Common myeloid progenitor, CD34-positive (primary cell): ENCODE results near the gene IQCH.

Source experiments
- CTCF ChIA-PET: fragments of 350-600 bp; sonication (Branson Sonifier 250); formaldehyde crosslinking; loops from one replicate; lab custom pipeline; 2021; ENCODE audit warnings: antibody characterized with exemption; lab: Charles Lee
- POLR2A ChIA-PET: fragments of 350-600 bp; sonication (Branson Sonifier 250); formaldehyde crosslinking; loops from one replicate; lab custom pipeline; 2021; ENCODE audit warnings: antibody characterized with exemption; lab: Charles Lee
- DNase-seq, 3 donors: peaks; one replicate each; pipeline versions ENCODE4 v3.0.0 to v3.0.0-alpha.2; 2013
- H3K27ac ChIP-seq, 2 experiments: 1 replicate in 1 of 2; 2 replicates in 1 of 2; pipeline ENCODE4 v1.7.0; 2013; ENCODE audit warnings: inconsistent platforms in 2 of 2, low read length in 2 of 2, mild to moderate bottlenecking in 2 of 2, low read depth in 1 of 2, moderate library complexity in 1 of 2; ENCODE audit not compliant: severe bottlenecking in 2 of 2, insufficient read depth in 1 of 2, poor library complexity in 1 of 2
- H3K27me3 ChIP-seq, 5 experiments: replicated peaks in 2 of 5; 1 replicate in 3 of 5; 2 replicates in 2 of 5; pipeline versions ENCODE4 v1.6.1 to v1.7.0; 2013; ENCODE audit warnings: low read length in 4 of 5, mild to moderate bottlenecking in 2 of 5, moderate library complexity in 2 of 5, inconsistent platforms in 1 of 5; ENCODE audit not compliant: insufficient read depth in 5 of 5, control insufficient read depth in 4 of 5
- H3K36me3 ChIP-seq, 4 experiments: 1 replicate in 2 of 4; 2 replicates in 2 of 4; pipeline versions ENCODE4 v1.6.1 to v1.7.0; 2013; ENCODE audit warnings: low read length in 3 of 4, control low read depth in 1 of 4, mild to moderate bottlenecking in 1 of 4; ENCODE audit not compliant: control insufficient read depth in 4 of 4, insufficient read depth in 4 of 4
- H3K4me1 ChIP-seq, 4 experiments: 1 replicate in 3 of 4; 2 replicates in 1 of 4; pipeline versions ENCODE4 v1.6.1 to v1.7.1; 2013; ENCODE audit warnings: low read length in 3 of 4, mild to moderate bottlenecking in 3 of 4, control low read depth in 1 of 4, inconsistent platforms in 1 of 4, moderate library complexity in 1 of 4; ENCODE audit not compliant: control insufficient read depth in 4 of 4, insufficient read depth in 4 of 4; ENCODE audit errors: control extremely low read depth in 1 of 4
- H3K4me3 ChIP-seq, 7 experiments: 1 replicate in 4 of 7; 2 replicates in 3 of 7; pipeline versions ENCODE4 v1.5.1 to v1.7.0; 2013; ENCODE audit warnings: mild to moderate bottlenecking in 7 of 7, low read length in 6 of 7, moderate library complexity in 6 of 7, inconsistent platforms in 2 of 7, low read depth in 2 of 7, control low read depth in 1 of 7; ENCODE audit not compliant: insufficient read depth in 4 of 7, control insufficient read depth in 1 of 7; ENCODE audit errors: extremely low read depth in 1 of 7
- H3K9me3 ChIP-seq, 5 experiments: 1 replicate in 4 of 5; 2 replicates in 1 of 5; pipeline versions ENCODE4 v1.6.1 to v1.7.1; 2013; ENCODE audit warnings: low read length in 4 of 5, mild to moderate bottlenecking in 2 of 5, inconsistent platforms in 1 of 5, low read depth in 1 of 5, moderate library complexity in 1 of 5; ENCODE audit not compliant: control insufficient read depth in 4 of 5, insufficient read depth in 2 of 5; ENCODE audit errors: control extremely low read depth in 1 of 5
- WGBS: methylation state at CpG from one replicate; pipeline ENCODE4 v1.1.5; 2013; ENCODE audit not compliant: insufficient coverage; 5-methylcytosine and 5-hydroxymethylcytosine counted together

The IQCH gene

DNA sequence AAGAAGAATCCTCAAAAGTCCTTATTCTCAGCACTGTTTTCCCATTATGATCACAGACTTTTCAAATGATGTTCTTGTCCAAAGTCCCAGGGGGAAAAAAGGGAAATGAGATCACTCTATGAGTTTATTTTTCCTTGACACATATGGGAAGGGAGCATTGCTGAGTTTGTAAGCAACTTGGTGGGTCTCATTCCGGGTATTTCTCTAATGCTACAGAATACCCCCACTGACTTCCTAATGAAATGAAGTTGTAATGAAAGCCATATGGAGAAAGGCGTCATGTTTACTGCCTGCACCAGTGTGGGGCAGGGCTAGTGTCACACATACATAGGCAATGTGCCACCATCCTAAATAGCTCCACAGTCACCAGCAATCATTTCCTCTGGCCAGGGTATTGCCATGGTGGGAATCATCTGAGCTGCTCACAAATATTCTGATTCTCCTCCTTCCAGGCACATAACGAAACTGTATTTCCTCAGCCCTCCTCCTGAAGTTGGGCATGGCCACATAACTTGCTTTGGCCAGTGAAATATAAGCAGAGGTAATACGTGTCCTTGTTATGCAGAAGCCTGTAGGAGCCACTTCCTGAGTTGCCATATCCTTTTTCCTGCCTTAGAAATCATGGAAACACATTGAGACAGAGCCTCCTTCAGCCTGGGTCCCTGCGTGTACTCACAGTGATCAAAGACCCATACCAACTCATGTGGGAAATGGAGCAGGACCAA lies 225.4 kb downstream of the IQCH start:
- H3K27ac ChIP-seq: no peak overlapping the region
- no peaks in the 10 kb centered on the region for H3K27me3 ChIP-seq
- H3K4me3 ChIP-seq: no peak overlapping the region
- WGBS: 96% methylated on average over 4 of the region's 5 CpGs
- H3K9me3 ChIP-seq: no peaks in the 10 kb centered on the region
- no peaks in the 10 kb centered on the region for H3K4me1 ChIP-seq
- no peaks in the 10 kb centered on the region for H3K36me3 ChIP-seq
- DNase-seq: no peak
- CTCF ChIA-PET: no interaction called here
- POLR2A ChIA-PET: no interaction called here

GRCh38 chr15:67480741-67481140 lies 226.2 kb downstream of the IQCH start:
- Histone ChIP-seq H3K36me3 (no peaks in the 10 kb centered on the region), H3K27me3 (no peaks in the 10 kb centered on the region), H3K4me1 (no peaks in the 10 kb centered on the region), H3K4me3 (no peak overlapping the region), H3K27ac (no peak overlapping the region), H3K9me3 (no peaks in the 10 kb centered on the region)
- no peak for DNase-seq
- POLR2A ChIA-PET: no interaction called here
- CTCF ChIA-PET: interaction anchor here (0.6 kb wide), 1 partner anchor 12 kb away, joined by 3 read pairs; no protein-coding TSS in a partner anchor
- WGBS: 100% methylated on average over 1 of the region's 1 CpG

DNA sequence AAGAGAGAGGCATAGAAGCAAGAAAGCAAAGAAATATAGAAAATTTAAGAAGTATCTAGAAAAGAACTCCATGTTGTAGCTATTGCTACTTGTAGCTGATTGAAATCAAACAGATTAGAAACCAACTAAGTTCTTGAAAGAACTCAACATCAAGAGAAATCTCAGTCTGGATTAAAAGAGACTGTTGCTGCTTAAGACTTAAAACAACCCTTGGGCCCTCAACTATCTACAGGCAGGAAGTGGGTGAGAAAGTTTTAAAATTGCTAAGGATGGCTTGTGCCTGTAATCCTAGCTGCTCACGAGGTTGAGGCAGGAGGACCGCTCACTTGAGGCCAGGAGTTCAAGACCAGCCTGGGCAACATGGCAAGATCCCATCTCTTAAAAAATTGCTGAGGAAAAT lies 227.1 kb downstream of the IQCH start:
- no peak overlapping the region for H3K27ac ChIP-seq
- no peak for DNase-seq
- no peaks in the 10 kb centered on the region for H3K27me3 ChIP-seq
- H3K9me3 ChIP-seq: no peaks in the 10 kb centered on the region
- CTCF ChIA-PET: no interaction called here
- POLR2A ChIA-PET: interaction anchor here (0.6 kb wide), 1 partner anchor 211 kb away, joined by 3 read pairs; no protein-coding TSS in a partner anchor
- no peaks in the 10 kb centered on the region for H3K36me3 ChIP-seq
- no peak overlapping the region for H3K4me3 ChIP-seq
- H3K4me1 ChIP-seq: no peaks in the 10 kb centered on the region
- WGBS: no CpG with 5 or more reads among the region's 2 CpGs

DNA sequence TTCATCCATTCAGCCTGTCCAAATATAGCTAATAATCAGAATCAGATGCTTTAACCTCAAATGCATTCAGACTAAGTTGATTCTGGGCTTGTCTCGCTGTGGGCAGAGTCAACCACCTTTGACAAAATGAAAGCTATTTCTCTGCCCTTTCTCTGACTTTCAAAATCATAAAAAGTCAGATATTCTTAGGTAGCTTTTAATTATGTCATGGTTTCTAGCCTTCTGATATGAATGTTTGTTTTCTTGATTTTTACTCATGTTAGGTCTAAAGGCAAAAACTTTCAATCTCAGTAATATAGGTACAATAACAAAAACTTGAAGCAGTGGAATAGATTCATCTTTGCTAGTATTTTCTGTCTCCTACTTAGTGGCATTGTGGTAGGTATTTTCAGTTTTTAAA lies 241.0 kb downstream of the IQCH start:
- Histone ChIP-seq H3K27me3 (no peaks in the 10 kb centered on the region), H3K27ac (no peak overlapping the region), H3K4me1 (no peaks in the 10 kb centered on the region), H3K4me3 (no peak overlapping the region), H3K9me3 (no peaks in the 10 kb centered on the region), H3K36me3 (no peaks in the 10 kb centered on the region)
- WGBS: no CpG with 5 or more reads among the region's 1 CpG
- POLR2A ChIA-PET: no interaction called here
- no peak for DNase-seq
- CTCF ChIA-PET: no interaction called here

DNA sequence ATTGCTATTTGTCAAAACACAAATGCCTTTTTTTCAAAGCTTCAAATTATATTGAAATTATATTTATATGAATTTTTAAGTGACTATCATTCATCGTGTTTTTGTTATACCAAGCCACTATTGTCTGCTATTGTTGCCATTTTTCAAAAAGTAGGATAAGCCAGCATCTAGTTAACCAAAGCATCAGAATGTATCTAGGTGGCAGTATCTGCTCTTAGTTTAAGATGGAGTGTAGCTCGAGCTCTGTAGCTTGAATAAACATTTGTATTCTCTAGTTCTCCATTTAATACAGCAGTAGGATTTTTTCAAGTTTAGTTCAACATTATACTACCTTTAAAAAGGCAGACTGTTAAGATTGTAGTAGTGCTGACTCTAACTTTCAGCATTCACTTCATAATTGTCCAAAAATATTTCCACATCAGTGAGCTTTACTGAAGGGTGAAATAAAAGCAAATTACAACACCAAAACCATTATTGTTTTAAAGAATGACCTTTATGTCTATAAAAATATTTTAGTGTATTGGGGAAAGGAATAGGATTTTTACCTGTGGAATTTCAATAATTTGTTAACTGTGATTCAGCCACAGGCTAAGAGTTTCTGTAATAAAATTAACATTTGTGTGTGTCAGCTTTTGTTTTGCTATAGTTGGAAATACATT lies 246.7 kb downstream of the IQCH start:
- ChIA-PET CTCF (interaction anchor here (0.6 to 1.8 kb wide), 6 partner anchors 21 to 336 kb away, joined by 3 to 5 read pairs (median 3); no protein-coding TSS in a partner anchor), POLR2A (no interaction called here)
- Histone ChIP-seq H3K9me3 (no peaks in the 10 kb centered on the region), H3K4me3 (no peak overlapping the region), H3K27me3 (no peaks in the 10 kb centered on the region), H3K4me1 (peaks cover 0 to 5% (median 0%) of the 10 kb centered on the region in 4 experiments), H3K36me3 (no peaks in the 10 kb centered on the region), H3K27ac (no peak overlapping the region)
- DNase-seq: peak; percentile 36 to 60 (median 59)
- WGBS: no CpG with 5 or more reads among the region's 2 CpGs

GRCh38 chr15:67501836-67502461 lies 247.4 kb downstream of the IQCH start:
- H3K27me3 ChIP-seq: no peaks in the 10 kb centered on the region
- peaks cover 0 to 5% (median 0%) of the 10 kb centered on the region in 4 experiments for H3K4me1 ChIP-seq
- DNase-seq: no peak
- CTCF ChIA-PET: interaction anchor here (0.8 to 2.4 kb wide), 7 partner anchors 11 to 336 kb away, joined by 3 to 6 read pairs (median 3); partner anchors contain the start of gene SKOR1
- POLR2A ChIA-PET: no interaction called here
- no peak overlapping the region for H3K27ac ChIP-seq
- H3K4me3 ChIP-seq: no peak overlapping the region
- H3K36me3 ChIP-seq: no peaks in the 10 kb centered on the region
- no peaks in the 10 kb centered on the region for H3K9me3 ChIP-seq
- WGBS: 80% methylated on average over 12 of the region's 13 CpGs
